Stomach (tissue), 9 donors: ENCODE measurements around the gene ABCA1. TPM values are rescaled to one million over a fixed set of nuclear protein-coding genes. Genes with fewer than 3 reads are reported as not detected.

Source experiments
- DNase-seq, 2 donors: peaks; one replicate each; pipeline versions ENCODE4 v3.0.0 to v3.0.0-alpha.2; 2013 to 2019
- H3K27ac ChIP-seq, 5 donors: fragments of 200-600 bp in 4 of 5; sonication (generic) in 4 of 5; one replicate each; pipeline ENCODE4 v1.5.1; 2013 to 2019; ENCODE audit warnings: mild to moderate bottlenecking in 1 of 5, moderate library complexity in 1 of 5
- H3K27me3 ChIP-seq, 3 donors: fragments of 200-600 bp; sonication (generic); one replicate each; pipeline ENCODE4 v1.5.1; 2017 to 2019; ENCODE audit warnings: mixed run types in 1 of 3
- H3K36me3 ChIP-seq, 4 donors: fragments of 200-600 bp; sonication (generic); 1 replicate in 3 of 4; 2 replicates in 1 of 4; pipeline ENCODE4 v1.5.1; 2016 to 2019
- H3K4me1 ChIP-seq, 4 donors: fragments of 200-600 bp; sonication (generic); one replicate each; pipeline ENCODE4 v1.5.1; 2016 to 2019
- H3K4me3 ChIP-seq, 4 donors: fragments of 200-600 bp; sonication (generic) in 3 of 4; one replicate each; pipeline ENCODE4 v1.5.1; 2016 to 2019; ENCODE audit warnings: mild to moderate bottlenecking in 1 of 4
- H3K9me3 ChIP-seq, 4 donors: fragments of 200-600 bp; sonication (generic); one replicate each; pipeline ENCODE4 v1.5.1; 2016 to 2019
- EP300 ChIP-seq: sonication (generic); formaldehyde crosslinking; IDR thresholded peaks from one replicate; pipeline ENCODE4 v1.6.1; 2017; ENCODE audit warnings: antibody characterized with exemption
- POLR2A ChIP-seq, 4 donors: fragments of 450-650 bp; IDR thresholded peaks; one replicate each; pipeline ENCODE4 v1.6.1; 2016; ENCODE audit warnings: antibody characterized with exemption in 4 of 4, control low read depth in 2 of 4, mild to moderate bottlenecking in 1 of 4, moderate library complexity in 1 of 4
- POLR2AphosphoS5 ChIP-seq, 3 donors: sonication (generic); formaldehyde crosslinking; IDR thresholded peaks; one replicate each; pipeline ENCODE4 v1.6.1; 2016; ENCODE audit warnings: antibody characterized with exemption in 3 of 3
- WGBS, 5 donors: extraction: QIAGEN DNeasy Blood & Tissue Kit in 3 of 5; methylation state at CpG; one replicate each; pipeline versions ENCODE4 v1.1.5 to v1.1.7; 2013 to 2018; 5-methylcytosine and 5-hydroxymethylcytosine counted together
- intact Hi-C: fragments of 100-400 bp; cut with DNase I; formaldehyde crosslinking; loops from one replicate; pipeline ENCODE4 v1.15.1; 2023; ENCODE audit warnings: low total_unique reads
- polyA plus RNA-seq, 3 donors: library from polyadenylated mRNA; stranded (reverse); fragments of 200-250 nt; gene quantifications; one replicate each; pipeline ENCODE4 v1.2.3, GENCODE V29; 2013
- total RNA-seq, 5 donors: library from RNA; depleted of rRNA; stranded (reverse); fragments of >200 nt; gene quantifications; one replicate each; pipeline versions ENCODE4 v1.1.0 to v1.2.3, GENCODE V29; 2014 to 2016
- TF ChIP-seq, protein P1 (sequence below), 7 experiments: fragments of 450-650 bp in 4 of 7; fragments of 200-600 bp in 3 of 7; sonication (generic) in 3 of 7; IDR thresholded peaks; one replicate each; pipeline ENCODE4 v1.5.1; 2016 to 2019; ENCODE audit warnings: antibody characterized with exemption in 7 of 7, control low read depth in 2 of 7, mild to moderate bottlenecking in 1 of 7
- donor health status: healthy with polysubstance abuse.
- donor health status: Bipolar disorder and iron deficiency.
- donor health status: healthy.

Gene ABCA1
- total and polyA plus RNA-seq, 8 donors, result 1.9 to 75.3 (median 18.4) TPM

DNA sequence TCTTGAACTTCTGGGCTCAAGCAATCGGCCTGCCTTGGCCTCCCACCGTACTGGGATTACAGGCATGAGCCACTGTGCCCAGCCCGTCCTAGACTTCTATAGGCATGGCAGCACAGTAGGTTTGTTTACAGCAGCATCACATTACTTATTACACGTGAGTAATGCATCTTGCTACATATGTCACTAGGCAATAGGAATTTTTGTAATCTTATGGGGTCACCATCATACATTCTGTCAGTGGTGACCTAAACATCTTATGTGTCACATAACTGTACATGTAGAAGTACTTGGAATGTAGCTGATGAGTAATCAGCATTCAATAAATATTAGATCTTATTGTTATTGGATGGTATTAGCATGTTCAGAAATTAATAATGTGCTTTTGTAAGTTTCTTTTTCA lies 22.9 kb upstream of the ABCA1 start:
- Histone ChIP-seq H3K27ac (no peak overlapping the region), H3K4me3 (no peak overlapping the region), H3K9me3 (no peaks in the 10 kb centered on the region), H3K27me3 (no peaks in the 10 kb centered on the region), H3K4me1 (no peaks in the 10 kb centered on the region), H3K36me3 (no peaks in the 10 kb centered on the region)
- DNase-seq, result no peak
- WGBS, 5 donors, result 93 to 96% (median 95%) methylated on average over 4 of the region's 4 CpGs
- TF ChIP-seq EP300 (no peak), POLR2AphosphoS5 (IDR thresholded peaks at IDR 0.05) (no peak), POLR2A (IDR thresholded peaks at IDR 0.05) (no peak)
- TF ChIP-seq, protein P1, sequence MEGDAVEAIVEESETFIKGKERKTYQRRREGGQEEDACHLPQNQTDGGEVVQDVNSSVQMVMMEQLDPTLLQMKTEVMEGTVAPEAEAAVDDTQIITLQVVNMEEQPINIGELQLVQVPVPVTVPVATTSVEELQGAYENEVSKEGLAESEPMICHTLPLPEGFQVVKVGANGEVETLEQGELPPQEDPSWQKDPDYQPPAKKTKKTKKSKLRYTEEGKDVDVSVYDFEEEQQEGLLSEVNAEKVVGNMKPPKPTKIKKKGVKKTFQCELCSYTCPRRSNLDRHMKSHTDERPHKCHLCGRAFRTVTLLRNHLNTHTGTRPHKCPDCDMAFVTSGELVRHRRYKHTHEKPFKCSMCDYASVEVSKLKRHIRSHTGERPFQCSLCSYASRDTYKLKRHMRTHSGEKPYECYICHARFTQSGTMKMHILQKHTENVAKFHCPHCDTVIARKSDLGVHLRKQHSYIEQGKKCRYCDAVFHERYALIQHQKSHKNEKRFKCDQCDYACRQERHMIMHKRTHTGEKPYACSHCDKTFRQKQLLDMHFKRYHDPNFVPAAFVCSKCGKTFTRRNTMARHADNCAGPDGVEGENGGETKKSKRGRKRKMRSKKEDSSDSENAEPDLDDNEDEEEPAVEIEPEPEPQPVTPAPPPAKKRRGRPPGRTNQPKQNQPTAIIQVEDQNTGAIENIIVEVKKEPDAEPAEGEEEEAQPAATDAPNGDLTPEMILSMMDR (IDR thresholded peaks at IDR 0.05), result no peak
- intact Hi-C loops, result no loop called here

GRCh38 chr9:104948277-104948676 lies 20.3 kb upstream of the ABCA1 start:
- WGBS, 5 donors, result 71 to 85% (median 76%) methylated on average over 3 of the region's 3 CpGs
- H3K27ac ChIP-seq, result no peak overlapping the region
- H3K4me1 ChIP-seq, result no peaks in the 10 kb centered on the region
- H3K4me3 ChIP-seq, result no peak overlapping the region
- no peak for TF ChIP-seq POLR2A (IDR thresholded peaks at IDR 0.05)
- no peak for TF ChIP-seq EP300
- no peak for TF ChIP-seq POLR2AphosphoS5 (IDR thresholded peaks at IDR 0.05)
- TF ChIP-seq, protein P1 (IDR thresholded peaks at IDR 0.05), result no peak
- intact Hi-C loops, result no loop called here
- no peak for DNase-seq
- H3K27me3 ChIP-seq, result no peaks in the 10 kb centered on the region
- H3K9me3 ChIP-seq, result no peaks in the 10 kb centered on the region
- H3K36me3 ChIP-seq, result no peaks in the 10 kb centered on the region

GRCh38 chr9:104944871-104945270 lies 16.9 kb upstream of the ABCA1 start:
- H3K9me3 ChIP-seq, result no peaks in the 10 kb centered on the region
- H3K36me3 ChIP-seq, result no peaks in the 10 kb centered on the region
- WGBS, 5 donors, result 54 to 71% (median 66%) methylated on average over 3 of the region's 3 CpGs
- H3K4me1 ChIP-seq, result no peaks in the 10 kb centered on the region
- DNase-seq, result no peak
- no peak overlapping the region for H3K4me3 ChIP-seq
- TF ChIP-seq POLR2AphosphoS5 (IDR thresholded peaks at IDR 0.05) (no peak), EP300 (no peak), POLR2A (IDR thresholded peaks at IDR 0.05) (no peak)
- TF ChIP-seq, protein P1 (IDR thresholded peaks at IDR 0.05), result no peak
- H3K27ac ChIP-seq, result no peak overlapping the region
- intact Hi-C loops, result no loop called here
- H3K27me3 ChIP-seq, result no peaks in the 10 kb centered on the region

GRCh38 chr9:104944356-104944755 lies 16.4 kb upstream of the ABCA1 start:
- no peaks in the 10 kb centered on the region for H3K27me3 ChIP-seq
- H3K9me3 ChIP-seq, result no peaks in the 10 kb centered on the region
- TF ChIP-seq EP300 (no peak), POLR2A (IDR thresholded peaks at IDR 0.05) (no peak), POLR2AphosphoS5 (IDR thresholded peaks at IDR 0.05) (no peak)
- TF ChIP-seq, protein P1 (IDR thresholded peaks at IDR 0.05), result no peak
- H3K4me3 ChIP-seq, result no peak overlapping the region
- intact Hi-C loops, result no loop called here
- H3K36me3 ChIP-seq, result no peaks in the 10 kb centered on the region
- DNase-seq, result no peak
- H3K4me1 ChIP-seq, result no peaks in the 10 kb centered on the region
- H3K27ac ChIP-seq, result no peak overlapping the region
- 38 to 89% (median 84%) methylated on average over 2 of the region's 2 CpGs for WGBS, 5 donors
